HG02870 (cell line): ENCODE data around the gene STAP2.
"Not testable (repeated sequence)": the region's sequence is repeated elsewhere in the genome, so short reads cannot be mapped to it uniquely, and the experiment has no call there.

Experiments
- ATAC-seq: cut with Tn5 transposase; IDR thresholded peaks from one replicate; pipeline ENCODE4 v1.9.1; 2021; ENCODE audit warnings: mild to moderate bottlenecking, moderate library complexity; ENCODE audit not compliant: unreplicated experiment

STAP2 gene

GRCh38 chr19:4278010-4278409 is 60.6 kb downstream of the STAP2 start:
- no peak for ATAC-seq

- ATAC-seq, result no peak
Measured at GRCh38 chr19:4277191-4277696, 61.4 kb downstream of the STAP2 start.

GRCh38 chr19:4274321-4274686 is 64.3 kb downstream of the STAP2 start:
- not testable (repeated sequence) for ATAC-seq
